OCI-LY3 (cell line): ENCODE data around the gene BNC1.

ENCODE experiments used
- EZH2phosphoT487 ChIP-seq: fragments of 200-600 bp; shearing (Covaris generic); IDR thresholded peaks from 2 replicates; pipeline ENCODE4 v1.6.1; 2018; ENCODE audit warnings: antibody characterized with exemption, mixed run types, low read depth
- TF ChIP-seq, protein P1 (sequence below): fragments of 200-600, 300-600 bp; sonication (generic); IDR thresholded peaks from 2 replicates; pipeline ENCODE4 v1.5.1; 2014; ENCODE audit warnings: antibody characterized with exemption, low read length, low read depth

- TF ChIP-seq, protein P1, sequence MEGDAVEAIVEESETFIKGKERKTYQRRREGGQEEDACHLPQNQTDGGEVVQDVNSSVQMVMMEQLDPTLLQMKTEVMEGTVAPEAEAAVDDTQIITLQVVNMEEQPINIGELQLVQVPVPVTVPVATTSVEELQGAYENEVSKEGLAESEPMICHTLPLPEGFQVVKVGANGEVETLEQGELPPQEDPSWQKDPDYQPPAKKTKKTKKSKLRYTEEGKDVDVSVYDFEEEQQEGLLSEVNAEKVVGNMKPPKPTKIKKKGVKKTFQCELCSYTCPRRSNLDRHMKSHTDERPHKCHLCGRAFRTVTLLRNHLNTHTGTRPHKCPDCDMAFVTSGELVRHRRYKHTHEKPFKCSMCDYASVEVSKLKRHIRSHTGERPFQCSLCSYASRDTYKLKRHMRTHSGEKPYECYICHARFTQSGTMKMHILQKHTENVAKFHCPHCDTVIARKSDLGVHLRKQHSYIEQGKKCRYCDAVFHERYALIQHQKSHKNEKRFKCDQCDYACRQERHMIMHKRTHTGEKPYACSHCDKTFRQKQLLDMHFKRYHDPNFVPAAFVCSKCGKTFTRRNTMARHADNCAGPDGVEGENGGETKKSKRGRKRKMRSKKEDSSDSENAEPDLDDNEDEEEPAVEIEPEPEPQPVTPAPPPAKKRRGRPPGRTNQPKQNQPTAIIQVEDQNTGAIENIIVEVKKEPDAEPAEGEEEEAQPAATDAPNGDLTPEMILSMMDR: no peak
- TF ChIP-seq EZH2phosphoT487: no peak
These were observed 21.7 kb downstream of the BNC1 start for GRCh38 chr15:83262594-83263315.
